Stimulated activated naive B cell treated with anti-CD40 and anti-IgM and Interleukin-4, amounts not matched to agents 10 μg/mL and 1 μg/mL and 100 μg/mL, for 72 hours (primary cell): ENCODE results near the gene PPM1M.

Source experiments
- ATAC-seq, 2 donors: fragments of 150-1000 bp; cut with Tn5 transposase; replicated peaks; 2 replicates each; pipeline ENCODE4 v1.10.0; 2021; ENCODE audit warnings: moderate library complexity in 1 of 2
- DNase-seq: peaks from one replicate; pipeline ENCODE4 v3.0.0; 2021
- H3K27ac Mint-ChIP-seq: one replicate; pipeline ENCODE4 v1.8.0; 2022; ENCODE audit warnings: mild to moderate bottlenecking, mixed read lengths
- H3K27me3 Mint-ChIP-seq, 2 donors: one replicate each; pipeline ENCODE4 v1.8.0; 2022; ENCODE audit warnings: mixed read lengths in 2 of 2
- H3K36me3 Mint-ChIP-seq, 2 donors: one replicate each; pipeline ENCODE4 v1.8.0; 2022; ENCODE audit warnings: mixed read lengths in 2 of 2, mild to moderate bottlenecking in 1 of 2
- H3K4me1 Mint-ChIP-seq, 2 donors: one replicate each; pipeline ENCODE4 v1.8.0; 2022; ENCODE audit warnings: mixed read lengths in 2 of 2, mild to moderate bottlenecking in 1 of 2
- H3K4me3 Mint-ChIP-seq, 2 donors: one replicate each; pipeline ENCODE4 v1.8.0; 2022; ENCODE audit warnings: mild to moderate bottlenecking in 2 of 2, mixed read lengths in 2 of 2, moderate library complexity in 1 of 2
- H3K9me3 Mint-ChIP-seq, 2 donors: one replicate each; pipeline ENCODE4 v1.8.0; 2022; ENCODE audit warnings: mixed read lengths in 2 of 2, mild to moderate bottlenecking in 1 of 2

The PPM1M gene

DNA sequence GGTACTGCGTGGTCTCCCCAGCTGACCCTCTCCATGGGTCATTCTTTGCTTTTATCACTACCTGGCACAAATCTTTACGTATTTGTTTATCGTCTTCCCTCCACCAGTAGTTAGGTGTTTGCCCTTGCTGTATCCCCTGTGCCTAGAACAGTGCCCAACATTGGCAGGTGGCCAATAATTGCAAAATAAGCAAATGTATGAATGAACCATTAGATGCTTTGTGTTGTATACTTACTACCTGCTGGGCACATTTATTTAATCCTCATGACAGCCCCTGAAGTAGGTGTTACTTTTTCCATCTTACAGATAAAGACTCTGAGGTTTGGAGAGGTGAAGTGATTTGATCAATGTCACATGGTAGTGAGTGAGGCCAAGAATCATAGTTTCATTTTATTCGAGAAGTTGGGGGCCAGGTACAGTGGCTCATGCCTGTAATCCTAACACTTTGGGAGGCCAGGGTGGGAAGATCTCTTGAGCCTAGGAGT is 4.6 kb upstream of the PPM1M start:
- H3K27me3 Mint-ChIP-seq: no peaks in the 10 kb centered on the region
- peaks cover 56 to 85% of the 10 kb centered on the region in 2 donors for H3K4me1 Mint-ChIP-seq
- DNase-seq (no peak), ATAC-seq (no peak)
- peak overlapping the region; percentile 88 for H3K27ac Mint-ChIP-seq
- peak overlapping the region; percentile 46 to 94 for H3K4me3 Mint-ChIP-seq
- H3K36me3 Mint-ChIP-seq: peaks cover 15 to 37% of the 10 kb centered on the region in 2 donors
- H3K9me3 Mint-ChIP-seq: peaks cover 0 to 1% of the 10 kb centered on the region in 2 donors

DNA sequence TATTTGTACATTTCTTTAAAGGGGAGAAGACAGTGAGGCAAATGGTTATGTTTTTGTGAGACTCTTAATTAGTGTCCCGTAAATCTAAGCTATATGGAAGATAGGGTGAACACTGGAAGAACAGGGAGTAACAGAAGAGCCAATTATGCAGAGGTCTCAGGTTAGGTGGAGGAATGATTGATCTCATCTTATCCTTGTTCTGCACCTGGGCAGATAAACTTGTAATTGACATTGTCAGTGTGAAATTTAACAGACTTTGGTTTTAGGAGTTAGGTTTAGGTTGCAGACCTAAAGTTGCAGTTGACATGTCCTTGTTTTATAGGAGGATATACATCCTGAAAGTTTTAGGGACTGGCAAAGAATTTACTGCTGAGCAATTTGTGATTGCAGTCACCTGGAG is 3.5 kb upstream of the PPM1M start:
- Mint-ChIP-seq H3K36me3 (peaks cover 15 to 40% of the 10 kb centered on the region in 2 donors), H3K4me1 (peaks cover 57 to 85% of the 10 kb centered on the region in 2 donors), H3K9me3 (peaks cover 0 to 1% of the 10 kb centered on the region in 2 donors), H3K27ac (no peak overlapping the region), H3K4me3 (no peak overlapping the region), H3K27me3 (no peaks in the 10 kb centered on the region)
- no peak for DNase-seq
- no peak for ATAC-seq

DNA sequence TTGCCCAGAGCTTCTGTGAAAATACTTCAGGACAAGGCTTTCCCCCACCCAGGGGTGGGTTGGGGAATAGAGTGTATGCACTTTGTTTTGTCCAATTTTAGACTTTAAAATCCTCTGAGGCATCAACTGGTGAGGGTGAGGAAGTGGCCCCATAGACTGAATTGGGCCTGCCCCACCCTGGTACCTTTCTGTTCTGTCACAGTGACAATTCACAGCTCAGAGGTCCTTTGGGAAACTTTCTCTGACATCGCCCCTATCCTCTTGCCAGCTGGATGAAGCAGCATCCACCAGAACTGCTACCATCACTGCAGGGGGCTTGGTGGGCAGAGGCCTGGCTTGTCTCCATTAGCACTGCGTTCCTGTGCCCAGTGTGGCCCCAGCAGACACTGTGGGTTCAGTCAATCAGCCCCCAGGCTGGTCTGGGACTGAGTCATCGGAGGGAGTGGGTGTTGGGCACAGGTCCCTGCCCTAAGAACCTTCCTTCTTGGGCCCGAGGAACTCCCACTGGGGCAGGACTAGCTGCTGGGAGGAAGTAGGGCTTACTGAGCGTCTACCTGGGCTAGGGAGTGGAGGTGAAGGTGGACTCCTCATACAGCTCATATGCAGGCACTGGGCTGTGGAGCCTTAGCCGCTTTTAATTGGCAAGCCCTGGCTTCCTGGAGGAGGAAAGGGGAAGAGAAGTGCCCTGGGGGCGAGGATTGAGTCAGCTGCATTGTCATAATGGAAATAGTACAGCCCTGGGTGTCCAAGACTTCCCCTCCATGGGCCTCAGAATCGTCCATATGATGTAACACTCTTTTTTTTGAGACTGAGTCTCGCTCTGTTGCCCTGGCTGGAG is 1.5 kb upstream of the PPM1M start:
- peaks cover 60 to 87% of the 10 kb centered on the region in 2 donors for H3K4me1 Mint-ChIP-seq
- H3K27me3 Mint-ChIP-seq: no peaks in the 10 kb centered on the region
- H3K9me3 Mint-ChIP-seq: peaks cover 0 to 1% of the 10 kb centered on the region in 2 donors
- H3K36me3 Mint-ChIP-seq: peaks cover 32 to 51% of the 10 kb centered on the region in 2 donors
- DNase-seq (peak; percentile 93), ATAC-seq (peak; percentile 81 to 82)
- peak overlapping the region; percentile 82 to 85 for H3K4me3 Mint-ChIP-seq
- H3K27ac Mint-ChIP-seq: peak overlapping the region; percentile 98

DNA sequence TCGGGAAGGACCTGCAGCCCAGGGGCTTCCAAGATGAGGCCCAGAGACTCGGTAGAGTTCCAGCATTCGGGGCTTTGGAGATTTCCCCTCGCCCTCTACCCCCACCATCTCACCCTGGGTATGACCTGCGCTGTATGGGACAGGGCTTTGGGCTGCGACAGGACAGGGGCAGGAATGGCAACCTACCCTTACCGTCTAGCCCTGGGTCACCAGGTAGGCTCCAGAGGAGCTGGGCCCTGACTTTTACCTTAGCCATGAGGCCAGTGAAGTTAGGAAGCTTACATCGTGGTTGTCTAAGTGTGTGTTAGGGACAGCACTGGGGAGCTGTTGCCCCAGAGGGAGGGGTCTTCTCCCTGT is 683 bp downstream of the PPM1M start:
- Mint-ChIP-seq H3K9me3 (peaks cover 0 to 1% of the 10 kb centered on the region in 2 donors), H3K27ac (peak overlapping the region; percentile 91), H3K4me3 (peak overlapping the region; percentile 80 to 81), H3K4me1 (peaks cover 46 to 79% of the 10 kb centered on the region in 2 donors), H3K27me3 (no peaks in the 10 kb centered on the region), H3K36me3 (peaks cover 34 to 46% of the 10 kb centered on the region in 2 donors)
- ATAC-seq (no peak), DNase-seq (no peak)

DNA sequence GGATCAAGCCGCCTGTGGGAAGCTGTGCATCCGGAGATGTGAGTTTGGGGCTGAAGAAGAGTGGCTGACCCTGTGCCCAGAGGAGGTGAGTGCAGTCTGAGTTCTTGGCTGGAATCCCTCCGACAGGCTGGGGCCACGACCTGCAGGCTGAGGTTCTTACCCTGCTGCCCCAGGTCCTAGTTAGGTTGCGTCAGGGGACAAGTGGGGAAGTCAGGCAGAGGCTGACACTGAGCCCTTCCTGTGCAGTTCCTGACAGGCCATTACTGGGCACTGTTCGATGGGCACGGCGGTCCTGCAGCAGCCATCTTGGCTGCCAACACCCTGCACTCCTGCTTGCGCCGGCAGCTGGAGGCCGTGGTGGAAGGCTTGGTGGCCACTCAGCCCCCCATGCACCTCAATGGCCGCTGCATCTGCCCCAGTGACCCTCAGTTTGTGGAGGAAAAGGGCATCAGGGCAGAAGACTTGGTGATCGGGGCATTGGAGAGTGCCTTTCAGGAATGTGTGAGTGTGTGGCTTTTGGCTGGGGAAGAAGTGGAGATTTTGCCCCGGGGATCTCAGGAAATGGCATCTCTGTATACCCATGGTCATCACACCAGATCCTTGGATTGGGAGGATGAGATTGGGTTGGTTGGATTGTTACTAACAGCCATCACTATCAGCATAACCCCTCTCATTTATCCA is 1.3 kb downstream of the PPM1M start:
- H3K36me3 Mint-ChIP-seq: peaks cover 34 to 45% of the 10 kb centered on the region in 2 donors
- no peaks in the 10 kb centered on the region for H3K27me3 Mint-ChIP-seq
- H3K4me3 Mint-ChIP-seq: peak overlapping the region; percentile 80 to 81
- DNase-seq (no peak), ATAC-seq (no peak)
- peak overlapping the region; percentile 91 for H3K27ac Mint-ChIP-seq
- H3K4me1 Mint-ChIP-seq: peaks cover 45 to 75% of the 10 kb centered on the region in 2 donors
- peaks cover 0 to 1% of the 10 kb centered on the region in 2 donors for H3K9me3 Mint-ChIP-seq

DNA sequence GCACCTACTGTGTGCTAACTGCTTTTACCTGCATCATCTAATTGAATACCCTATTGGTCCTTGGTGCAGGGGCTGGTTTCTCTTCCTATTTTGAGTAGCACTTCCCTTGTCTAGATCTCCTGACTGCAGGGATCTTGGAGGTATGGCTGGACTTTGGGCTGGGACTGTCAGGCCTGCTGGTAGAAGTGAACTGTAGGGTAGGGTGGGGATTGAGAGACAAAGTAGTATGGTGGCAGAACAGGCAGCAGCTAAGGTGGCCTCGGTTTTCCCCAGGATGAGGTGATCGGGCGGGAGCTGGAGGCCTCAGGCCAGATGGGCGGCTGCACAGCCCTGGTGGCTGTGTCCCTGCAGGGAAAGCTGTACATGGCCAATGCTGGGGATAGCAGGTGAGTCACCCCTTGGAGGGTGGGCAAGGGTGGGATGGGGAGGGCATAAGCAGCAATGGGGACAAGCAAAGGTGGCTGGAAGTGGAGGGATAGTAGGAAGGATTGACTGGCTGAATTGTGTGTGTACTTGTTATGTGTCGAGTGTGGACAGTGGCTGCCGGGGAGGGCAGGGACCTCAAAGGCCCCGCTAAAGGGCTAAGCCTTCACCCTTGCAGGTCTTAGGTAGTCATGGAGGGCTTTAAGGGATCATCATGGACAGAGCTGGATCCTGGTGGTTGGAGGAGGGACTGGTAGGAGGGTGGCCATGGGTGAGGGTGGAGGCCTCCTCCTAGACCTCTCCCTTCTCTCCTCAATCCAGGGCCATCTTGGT is 2.0 kb downstream of the PPM1M start:
- DNase-seq (no peak), ATAC-seq (no peak)
- peak overlapping the region; percentile 80 to 81 for H3K4me3 Mint-ChIP-seq
- peak overlapping the region; percentile 82 for H3K27ac Mint-ChIP-seq
- H3K9me3 Mint-ChIP-seq: peaks cover 0 to 1% of the 10 kb centered on the region in 2 donors
- peaks cover 36 to 49% of the 10 kb centered on the region in 2 donors for H3K36me3 Mint-ChIP-seq
- H3K4me1 Mint-ChIP-seq: peaks cover 43 to 77% of the 10 kb centered on the region in 2 donors
- no peaks in the 10 kb centered on the region for H3K27me3 Mint-ChIP-seq

DNA sequence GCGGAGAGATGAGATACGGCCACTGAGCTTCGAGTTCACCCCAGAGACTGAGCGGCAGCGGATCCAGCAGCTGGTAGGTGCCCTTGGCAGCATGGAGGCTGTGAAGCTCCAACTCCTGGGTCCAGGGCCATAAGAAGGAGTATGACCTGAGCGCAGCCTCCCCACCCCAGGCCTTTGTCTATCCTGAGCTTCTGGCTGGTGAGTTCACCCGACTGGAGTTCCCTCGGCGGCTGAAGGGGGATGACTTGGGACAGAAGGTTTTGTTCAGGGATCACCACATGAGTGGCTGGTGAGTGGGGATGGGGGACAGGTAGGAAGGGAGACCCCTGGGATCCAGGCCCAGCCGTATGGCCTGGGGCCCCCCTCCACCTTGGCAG is 2.6 kb downstream of the PPM1M start:
- peaks cover 0 to 2% of the 10 kb centered on the region in 2 donors for H3K9me3 Mint-ChIP-seq
- ATAC-seq: no peak
- peaks cover 45 to 81% of the 10 kb centered on the region in 2 donors for H3K4me1 Mint-ChIP-seq
- peak overlapping the region in 1 of 2 donors; percentile 46 for H3K4me3 Mint-ChIP-seq
- no peak for DNase-seq
- no peaks in the 10 kb centered on the region for H3K27me3 Mint-ChIP-seq
- peak overlapping the region; percentile 82 for H3K27ac Mint-ChIP-seq
- H3K36me3 Mint-ChIP-seq: peaks cover 39 to 52% of the 10 kb centered on the region in 2 donors

DNA sequence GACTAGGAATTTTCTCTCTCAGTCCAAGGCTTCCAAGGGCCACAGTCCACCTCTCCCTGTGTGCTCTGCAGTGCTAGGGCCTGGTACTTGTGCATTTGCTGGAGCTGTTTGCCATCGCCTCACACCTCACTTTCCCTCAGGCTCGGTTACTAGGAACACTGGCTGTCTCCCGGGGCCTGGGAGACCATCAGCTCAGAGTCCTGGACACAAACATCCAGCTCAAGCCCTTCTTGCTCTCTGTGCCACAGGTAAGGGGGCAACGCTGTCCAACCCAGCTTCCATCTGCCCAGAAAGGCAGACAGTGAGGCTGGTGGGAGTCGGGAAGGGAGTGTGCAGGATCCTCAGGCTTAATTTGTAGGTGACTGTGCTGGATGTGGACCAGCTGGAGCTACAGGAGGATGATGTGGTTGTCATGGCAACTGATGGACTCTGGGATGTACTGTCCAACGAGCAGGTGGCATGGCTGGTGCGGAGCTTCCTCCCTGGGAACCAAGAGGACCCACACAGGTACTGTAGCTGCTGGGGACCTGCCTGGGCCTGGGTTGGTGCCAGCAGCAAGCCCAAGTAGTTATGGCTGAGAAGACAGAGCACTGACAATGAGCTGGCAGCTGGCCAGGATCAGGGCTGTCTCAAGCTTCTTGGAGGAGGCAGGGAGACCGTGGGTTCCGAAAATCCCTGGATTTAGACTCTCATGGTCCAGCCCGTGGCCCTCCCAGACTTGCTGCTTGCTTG is 3.4 kb downstream of the PPM1M start:
- DNase-seq (no peak), ATAC-seq (no peak)
- peaks cover 40 to 58% of the 10 kb centered on the region in 2 donors for H3K36me3 Mint-ChIP-seq
- no peaks in the 10 kb centered on the region for H3K27me3 Mint-ChIP-seq
- peaks cover 0 to 1% of the 10 kb centered on the region in 2 donors for H3K9me3 Mint-ChIP-seq
- peaks cover 47 to 81% of the 10 kb centered on the region in 2 donors for H3K4me1 Mint-ChIP-seq
- H3K4me3 Mint-ChIP-seq: peak overlapping the region in 1 of 2 donors; percentile 47
- peak overlapping the region; percentile 82 for H3K27ac Mint-ChIP-seq

DNA sequence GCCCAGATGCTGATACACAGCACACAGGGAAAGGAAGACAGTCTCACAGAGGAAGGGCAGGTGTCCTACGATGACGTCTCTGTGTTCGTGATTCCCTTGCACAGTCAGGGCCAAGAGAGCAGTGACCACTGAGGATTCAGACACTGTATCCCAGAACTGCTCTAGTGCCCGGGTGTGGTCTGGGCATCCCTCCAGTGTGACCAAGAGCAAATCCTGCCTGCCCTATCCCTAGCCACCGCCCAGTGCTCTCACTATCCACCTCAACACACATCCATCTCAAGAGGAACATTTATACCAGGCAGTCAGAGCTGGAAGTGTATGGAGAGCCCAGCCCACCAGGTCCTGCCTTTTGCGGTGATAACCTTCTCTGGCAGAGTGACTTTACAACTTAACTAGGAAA is 4.1 kb downstream of the PPM1M start:
- Mint-ChIP-seq H3K36me3 (peaks cover 42 to 58% of the 10 kb centered on the region in 2 donors), H3K4me1 (peaks cover 45 to 80% of the 10 kb centered on the region in 2 donors), H3K4me3 (no peak overlapping the region)

DNA sequence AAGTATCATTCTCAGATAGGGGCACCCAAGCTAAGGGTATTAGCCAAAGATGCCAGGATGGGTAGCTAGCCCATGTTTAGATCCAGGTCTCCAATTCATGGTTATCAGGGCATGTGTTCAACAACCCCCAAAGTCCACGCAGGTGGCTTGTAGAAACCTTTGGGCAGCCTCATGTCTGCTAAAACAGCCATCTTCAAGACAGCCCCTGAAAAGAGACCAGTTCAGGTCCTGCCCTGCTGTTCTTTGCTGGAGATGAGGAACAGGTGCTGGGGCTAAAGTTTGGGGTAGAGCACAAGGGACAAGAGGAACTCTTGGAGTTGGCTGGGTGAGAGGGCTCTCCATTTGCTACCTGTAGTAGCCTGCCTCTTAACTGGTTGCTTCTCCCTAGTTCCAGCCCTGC is 4.6 kb downstream of the PPM1M start:
- Mint-ChIP-seq H3K4me3 (no peak overlapping the region), H3K4me1 (peaks cover 41 to 80% of the 10 kb centered on the region in 2 donors), H3K27me3 (no peaks in the 10 kb centered on the region), H3K36me3 (peaks cover 44 to 59% of the 10 kb centered on the region in 2 donors), H3K9me3 (peaks cover 0 to 1% of the 10 kb centered on the region in 2 donors), H3K27ac (peak overlapping the region; percentile 34)
- no peak for DNase-seq
- ATAC-seq: no peak

More for the DNA sequence above, 4.1 kb downstream of the PPM1M start:
- DNase-seq (no peak), ATAC-seq (no peak)
- Mint-ChIP-seq H3K27me3 (no peaks in the 10 kb centered on the region), H3K27ac (peak overlapping the region; percentile 34), H3K9me3 (peaks cover 0 to 1% of the 10 kb centered on the region in 2 donors)

DNA sequence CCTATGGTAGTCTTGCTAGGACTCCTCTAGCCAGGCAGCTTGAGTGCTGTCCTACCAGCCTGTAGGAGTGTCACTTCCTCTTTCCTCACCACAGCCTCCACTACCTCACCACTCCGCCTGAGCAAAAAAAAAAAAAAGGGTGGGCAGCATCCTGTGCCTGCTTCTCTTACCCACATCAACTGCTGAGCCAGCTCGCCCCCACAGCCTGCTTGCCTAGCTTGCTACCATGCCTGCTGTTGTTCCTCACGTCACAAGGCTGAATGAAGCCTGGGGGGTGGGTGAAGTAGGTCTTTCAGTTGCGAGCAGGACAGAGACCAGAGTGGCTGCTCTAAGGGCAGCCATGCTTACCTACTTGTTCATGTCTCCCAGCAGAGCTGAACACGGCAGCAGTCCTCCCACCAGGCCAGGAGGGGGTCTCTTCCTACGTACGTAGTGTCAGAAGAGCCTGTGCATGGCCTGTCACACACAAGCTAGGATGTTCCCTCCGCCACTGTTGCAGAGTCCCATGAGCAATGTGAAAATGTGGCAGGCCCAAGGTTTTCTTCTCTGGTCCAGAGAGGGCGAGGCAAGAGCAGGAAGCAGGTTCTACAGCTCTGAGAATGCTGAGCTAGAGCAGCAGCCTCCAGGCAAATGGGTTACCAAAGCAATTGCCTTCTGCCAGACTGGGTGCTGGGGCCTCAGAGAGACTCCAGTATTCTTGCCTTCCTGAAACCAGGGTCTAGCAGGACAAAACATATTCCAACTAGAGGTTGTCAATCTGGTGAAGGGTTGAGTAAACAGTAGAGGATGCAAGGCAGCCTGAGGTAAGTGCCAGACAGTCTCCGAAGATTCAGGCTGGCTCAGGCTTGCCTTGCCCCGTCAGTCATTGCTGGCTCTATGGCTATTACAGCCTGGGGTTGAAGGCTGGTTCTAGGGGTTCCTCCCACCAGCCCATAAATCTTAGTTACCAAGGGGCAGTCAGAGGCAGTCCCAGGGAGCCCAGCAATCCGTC is 8.1 kb downstream of the PPM1M start:
- H3K36me3 Mint-ChIP-seq: peaks cover 42 to 64% of the 10 kb centered on the region in 2 donors
- ATAC-seq: peak; percentile 97 to 98
- peaks cover 29 to 60% of the 10 kb centered on the region in 2 donors for H3K4me1 Mint-ChIP-seq
- peaks cover 0 to 1% of the 10 kb centered on the region in 2 donors for H3K9me3 Mint-ChIP-seq
- peak overlapping the region; percentile 63 to 81 for H3K4me3 Mint-ChIP-seq
- H3K27me3 Mint-ChIP-seq: no peaks in the 10 kb centered on the region
- DNase-seq: peak; percentile 87
- peak overlapping the region; percentile 98 for H3K27ac Mint-ChIP-seq

DNA sequence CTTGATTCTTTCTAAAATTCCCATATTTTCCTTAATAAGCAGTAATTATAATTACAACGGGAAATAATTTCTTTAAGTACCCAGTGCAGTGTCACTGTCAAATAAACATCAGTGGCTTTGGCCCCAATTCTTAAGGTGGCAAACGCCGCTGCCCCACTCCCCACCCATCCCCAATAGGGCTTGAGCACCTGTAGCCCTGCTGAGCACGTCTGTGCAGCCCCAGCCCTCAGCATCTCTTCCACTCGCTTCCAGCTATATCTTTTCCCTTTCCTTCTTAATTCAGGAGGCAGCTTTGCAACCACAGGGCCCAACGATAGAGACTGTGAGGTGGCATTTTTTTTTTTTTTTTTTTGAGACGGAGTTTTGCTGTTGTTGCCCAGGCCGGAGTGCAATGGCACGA is 9.0 kb downstream of the PPM1M start:
- Mint-ChIP-seq H3K4me3 (no peak overlapping the region), H3K36me3 (peaks cover 38 to 65% of the 10 kb centered on the region in 2 donors), H3K4me1 (peaks cover 25 to 55% of the 10 kb centered on the region in 2 donors), H3K27ac (no peak overlapping the region), H3K27me3 (no peaks in the 10 kb centered on the region), H3K9me3 (peaks cover 0 to 1% of the 10 kb centered on the region in 2 donors)
- DNase-seq (no peak), ATAC-seq (no peak)
